Left kidney (tissue), 8 donors: ENCODE measurements around the gene DNAH1. TPM values are rescaled to one million over a fixed set of nuclear protein-coding genes. Genes with fewer than 3 reads are reported as not detected.
"Not testable (repeated sequence)": the region's sequence is repeated elsewhere in the genome, so short reads cannot be mapped to it uniquely, and the experiment has no call there.

Experiments
- DNase-seq: peaks from one replicate; pipeline ENCODE4 v3.0.0-alpha.2; 2013
- long read RNA-seq, 8 donors: transcript quantifications; one replicate each; lab custom pipeline, GENCODE V29; 2026
- polyA plus RNA-seq: library from polyadenylated mRNA; unstranded; fragments of 120-200 nt; gene quantifications from one replicate; pipeline ENCODE4 v1.2.1, GENCODE V29; 2013; ENCODE audit not compliant: insufficient read length

Gene DNAH1
- 14.8 TPM for polyA plus RNA-seq
- long read RNA-seq, donor 1 = 0 reads
- long read RNA-seq, donor 2, partial matches to known transcripts = 5 of 5 reads
- long read RNA-seq, donor 2, other reads (novel, unspliced or antisense) = 0 of 5 reads
- long read RNA-seq, donor 3, partial matches to known transcripts = 21 of 21 reads
- long read RNA-seq, donor 3, other reads (novel, unspliced or antisense) = 0 of 21 reads
- long read RNA-seq, donor 4 = 0 reads
- long read RNA-seq, donor 5 = 0 reads
- long read RNA-seq, donor 6 = 0 reads
- long read RNA-seq, donor 7, partial matches to known transcripts = 33 of 41 reads
- long read RNA-seq, donor 7, other reads (novel, unspliced or antisense) = 8 of 41 reads
- long read RNA-seq, donor 8 = 0 reads

GRCh38 chr3:52315977-52316764 is at the start of gene DNAH1:
Gene DNAH1, plus strand, starts transcription at chr3:52316319. Its CDS starts 6,124 bp downstream, at chr3:52322443.
- DNase-seq = no peak

GRCh38 chr3:52268036-52268435 is 48.1 kb upstream of the DNAH1 start:
- DNase-seq = no peak

- no peak for DNase-seq
Measured at GRCh38 chr3:52269776-52270175, 46.3 kb upstream of the DNAH1 start.

GRCh38 chr3:52270252-52270754 is 45.8 kb upstream of the DNAH1 start:
- DNase-seq = no peak

GRCh38 chr3:52272172-52272571 is 43.9 kb upstream of the DNAH1 start:
- DNase-seq = not testable (repeated sequence)

- no peak for DNase-seq
Measured at GRCh38 chr3:52272831-52273230, 43.3 kb upstream of the DNAH1 start.

GRCh38 chr3:52274781-52275180 is 41.3 kb upstream of the DNAH1 start:
- DNase-seq = not testable (repeated sequence)

- DNase-seq = peak; percentile 61
Measured at GRCh38 chr3:52277071-52277964, 38.8 kb upstream of the DNAH1 start.

GRCh38 chr3:52277972-52278509 is 38.1 kb upstream of the DNAH1 start:
- DNase-seq = no peak

GRCh38 chr3:52278510-52279069 is 37.5 kb upstream of the DNAH1 start, which contains the start of gene WDR82:
Gene WDR82, minus strand, starts transcription at chr3:52278649. Its CDS starts 288 bp downstream, at chr3:52278361.
- peak; percentile 92 for DNase-seq

GRCh38 chr3:52279596-52279995 is 36.5 kb upstream of the DNAH1 start:
- no peak for DNase-seq

- DNase-seq = peak; percentile 63
Measured at GRCh38 chr3:52280050-52280461, 36.1 kb upstream of the DNAH1 start.

GRCh38 chr3:52281981-52282801 is 33.9 kb upstream of the DNAH1 start:
- no peak for DNase-seq

- DNase-seq = no peak
Measured at GRCh38 chr3:52283306-52283705, 32.8 kb upstream of the DNAH1 start.

- DNase-seq = not testable (repeated sequence)
Measured at GRCh38 chr3:52284051-52284450, 32.1 kb upstream of the DNAH1 start.

GRCh38 chr3:52286777-52287110 is 29.4 kb upstream of the DNAH1 start:
- no peak for DNase-seq

GRCh38 chr3:52288674-52289073 is 27.4 kb upstream of the DNAH1 start:
- DNase-seq = no peak

- DNase-seq = no peak
Measured at GRCh38 chr3:52289338-52289746, 26.8 kb upstream of the DNAH1 start.

- no peak for DNase-seq
Measured at GRCh38 chr3:52289747-52290595, 26.1 kb upstream of the DNAH1 start.
